NCI-H774 (cell line): ENCODE data around the gene WBP2NL.

Source experiments
- DNase-seq: peaks from one replicate; lab custom pipeline; 2025; lab: John Stamatoyannopoulos, UW

Gene WBP2NL

GRCh38 chr22:41978732-41979131 is 19.9 kb upstream of the WBP2NL start:
- no peak for DNase-seq

GRCh38 chr22:41979423-41980250 is 19.0 kb upstream of the WBP2NL start:
- no peak for DNase-seq

DNA sequence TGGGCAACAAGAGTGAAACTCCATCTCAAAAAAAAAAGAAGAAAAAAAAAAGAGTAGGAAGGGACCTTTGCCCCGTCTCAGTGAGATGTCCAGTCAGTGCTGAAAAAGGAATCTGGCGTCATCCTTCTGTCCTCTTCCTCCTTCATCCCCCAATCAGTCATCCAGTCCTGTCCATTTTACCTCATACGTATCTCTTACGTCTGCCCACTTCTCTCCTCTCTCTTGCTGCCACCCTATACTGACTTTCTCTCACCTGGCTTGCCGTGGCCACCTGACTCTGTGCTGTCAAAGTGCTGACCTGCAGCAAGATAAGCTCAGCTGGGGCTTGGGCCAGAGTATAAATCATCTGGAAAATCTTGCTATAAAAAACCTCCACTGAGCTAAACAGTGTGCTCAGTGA is 15.7 kb upstream of the WBP2NL start:
- no peak for DNase-seq

DNA sequence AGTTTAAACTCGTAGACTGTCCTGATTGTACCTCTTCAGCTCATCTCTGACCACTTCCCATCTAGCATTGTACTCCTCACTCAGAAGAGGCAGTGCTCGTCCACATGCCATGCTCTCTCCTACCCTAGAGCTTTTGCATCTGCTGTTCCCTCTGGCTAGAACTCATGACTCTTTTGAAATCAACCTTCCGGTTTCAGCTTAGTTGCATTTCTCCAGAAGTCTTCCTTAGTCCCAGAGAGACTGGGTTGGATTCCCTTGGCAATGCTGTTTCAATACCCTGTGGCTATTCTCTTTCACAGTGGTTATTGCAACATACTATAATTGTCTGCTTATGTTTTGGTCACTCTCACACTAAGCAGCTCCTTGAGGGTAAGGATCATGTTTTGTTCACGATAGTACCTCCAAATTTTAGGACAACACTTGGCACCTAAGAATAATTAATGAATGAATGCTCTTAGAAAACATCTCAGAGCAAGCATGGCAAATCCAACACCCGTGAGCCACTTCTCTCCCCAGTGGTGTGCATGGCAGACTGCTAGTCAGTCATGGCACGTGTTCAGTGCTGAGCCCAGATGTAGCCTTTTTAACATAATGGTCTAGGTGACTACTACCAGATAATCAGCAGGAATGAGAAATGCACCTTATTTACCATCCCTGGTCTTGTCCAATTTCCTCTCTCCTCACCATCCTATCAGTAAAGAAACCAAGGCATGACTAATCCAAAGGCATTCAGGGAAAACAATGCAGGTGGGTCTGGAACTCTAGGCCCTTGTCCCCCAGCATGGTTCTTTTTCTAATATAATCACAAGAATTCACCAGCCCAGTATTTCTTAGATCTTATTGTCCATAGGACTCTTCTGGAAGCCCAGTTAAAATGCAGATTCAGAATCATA is 14.8 kb upstream of the WBP2NL start:
- DNase-seq, result no peak

- no peak for DNase-seq
These were observed 11.3 kb upstream of the WBP2NL start for GRCh38 chr22:41987276-41987675.

DNA sequence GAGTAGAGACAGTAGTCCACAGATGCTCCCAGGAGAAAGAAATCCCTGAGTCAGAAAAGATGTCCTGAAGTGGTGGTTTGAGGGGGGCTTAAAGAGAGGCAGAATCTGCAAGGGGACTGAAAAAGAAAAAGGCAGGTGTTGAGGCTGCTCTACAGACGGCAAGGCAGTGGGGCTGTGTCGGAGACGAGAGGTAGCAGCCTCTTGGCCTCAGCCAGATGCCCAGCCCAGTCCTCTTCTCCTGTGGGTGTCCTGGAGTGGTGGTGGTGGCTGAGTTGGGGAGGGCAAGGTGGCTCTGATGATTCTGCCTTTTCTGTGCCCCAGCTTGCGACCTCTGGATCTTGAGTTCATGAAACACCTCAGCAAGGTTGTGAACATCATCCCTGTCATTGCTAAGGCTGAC is 9.3 kb upstream of the WBP2NL start:
- DNase-seq, result no peak

DNA sequence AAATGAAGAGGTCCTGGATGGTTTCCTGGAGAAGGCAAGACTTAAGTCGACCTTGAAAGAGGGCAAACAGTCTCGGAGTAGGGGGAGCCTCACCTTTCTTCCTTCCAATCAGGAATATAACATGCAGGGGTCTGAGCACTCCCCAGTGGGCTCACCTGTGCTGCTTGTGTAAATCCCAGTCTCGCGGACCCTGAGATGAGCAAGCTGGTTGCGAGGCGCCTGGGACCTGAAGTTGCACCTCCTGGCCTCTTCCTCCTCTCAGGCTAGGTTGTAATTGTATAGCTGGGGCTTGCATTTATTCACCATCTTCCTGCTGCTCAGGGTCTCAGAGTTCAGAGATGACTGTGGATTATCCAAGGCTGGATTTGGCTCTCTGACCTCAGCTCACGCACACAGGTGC is 7.5 kb upstream of the WBP2NL start:
- DNase-seq, result no peak

GRCh38 chr22:41992496-41992895 is 6.1 kb upstream of the WBP2NL start:
- DNase-seq, result no peak

- DNase-seq, result no peak
These were observed 3.4 kb upstream of the WBP2NL start for GRCh38 chr22:41995211-41995610.

GRCh38 chr22:41996826-41997225 is 1.8 kb upstream of the WBP2NL start:
- no peak for DNase-seq

DNA sequence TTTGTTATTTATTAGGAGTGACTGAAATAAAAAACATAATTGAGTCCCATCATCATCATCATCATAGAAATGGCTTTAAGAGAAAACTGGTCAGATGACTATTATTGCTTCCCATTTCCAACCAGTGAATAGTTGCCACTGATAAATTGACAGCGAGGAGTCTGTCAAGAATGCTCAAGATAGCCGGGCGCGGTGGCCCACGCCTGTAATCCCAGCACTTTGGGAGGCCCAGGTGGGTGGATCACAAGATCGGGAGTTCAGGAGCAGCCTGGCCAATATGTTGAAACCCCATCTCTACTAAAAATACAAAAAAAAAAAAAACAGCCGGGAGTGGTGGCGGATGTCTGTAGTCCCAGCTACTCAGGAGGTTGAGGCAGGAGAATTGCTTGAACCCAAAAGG is 1.9 kb downstream of the WBP2NL start:
- no peak for DNase-seq

- no peak for DNase-seq
These were observed 2.5 kb downstream of the WBP2NL start for GRCh38 chr22:42001121-42001520.

GRCh38 chr22:42001706-42002105 is 3.1 kb downstream of the WBP2NL start:
- DNase-seq, result no peak

- no peak for DNase-seq
These were observed 9.3 kb downstream of the WBP2NL start for GRCh38 chr22:42007922-42008321.

GRCh38 chr22:42010778-42011177 is 12.2 kb downstream of the WBP2NL start:
- DNase-seq, result no peak

DNA sequence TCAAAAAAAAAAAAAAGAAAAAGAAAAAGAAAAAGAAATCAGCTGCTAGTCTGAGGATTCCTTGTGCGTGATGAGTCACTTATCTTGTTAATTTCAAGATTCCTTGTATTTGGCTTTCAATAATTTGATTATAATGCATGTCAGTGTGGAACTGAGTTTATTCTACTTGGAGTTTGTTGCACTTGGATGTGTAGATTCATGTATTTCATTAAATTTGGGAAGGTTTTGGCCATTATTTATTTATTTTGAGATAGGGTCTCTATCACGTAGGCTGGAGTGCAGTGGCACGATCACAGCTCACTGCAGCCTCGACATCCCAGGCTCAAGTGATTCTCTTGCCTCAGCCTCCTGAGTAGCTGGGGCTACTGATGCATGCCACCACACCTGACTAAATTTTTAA is 14.8 kb downstream of the WBP2NL start:
- DNase-seq, result no peak

DNA sequence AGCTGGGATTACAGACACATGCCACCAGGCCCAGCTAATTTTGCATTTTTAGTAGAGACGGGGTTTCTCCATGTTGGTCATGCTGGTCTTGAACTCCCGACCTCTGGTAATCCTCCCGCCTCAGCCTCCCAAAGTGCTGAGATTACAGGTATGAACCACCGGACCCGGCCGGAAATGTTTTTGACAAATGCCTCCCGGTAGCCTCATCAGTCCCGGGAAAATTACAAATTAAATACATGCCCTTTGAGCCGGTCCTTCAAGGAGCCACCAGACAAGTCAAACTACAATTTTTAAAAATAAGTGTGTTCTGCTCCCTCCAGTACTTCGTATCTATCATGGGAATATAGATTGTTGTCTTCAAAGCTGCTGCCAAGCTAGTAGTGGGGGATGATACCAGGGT is 17.5 kb downstream of the WBP2NL start:
- no peak for DNase-seq

DNA sequence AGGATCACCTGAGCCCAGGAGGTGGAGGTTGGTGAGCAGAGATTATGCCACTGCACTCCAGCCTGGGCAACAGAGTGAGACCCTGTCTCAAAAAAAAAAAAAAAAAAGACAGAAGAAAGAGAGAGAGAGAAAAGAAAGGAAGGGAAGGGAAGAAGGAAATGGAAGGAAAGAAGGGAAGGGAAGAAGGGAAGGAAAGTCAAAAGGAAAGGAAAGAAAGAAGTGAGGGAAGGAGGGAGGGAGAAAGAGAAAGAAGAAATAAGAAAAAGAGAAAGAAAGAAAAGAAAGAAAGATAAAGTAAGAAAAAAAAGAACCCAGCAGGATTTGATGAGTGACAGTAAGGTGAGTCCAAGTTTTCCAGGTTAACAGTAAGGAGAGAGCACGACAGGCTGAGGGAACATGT is 19.6 kb downstream of the WBP2NL start:
- DNase-seq, result no peak

DNA sequence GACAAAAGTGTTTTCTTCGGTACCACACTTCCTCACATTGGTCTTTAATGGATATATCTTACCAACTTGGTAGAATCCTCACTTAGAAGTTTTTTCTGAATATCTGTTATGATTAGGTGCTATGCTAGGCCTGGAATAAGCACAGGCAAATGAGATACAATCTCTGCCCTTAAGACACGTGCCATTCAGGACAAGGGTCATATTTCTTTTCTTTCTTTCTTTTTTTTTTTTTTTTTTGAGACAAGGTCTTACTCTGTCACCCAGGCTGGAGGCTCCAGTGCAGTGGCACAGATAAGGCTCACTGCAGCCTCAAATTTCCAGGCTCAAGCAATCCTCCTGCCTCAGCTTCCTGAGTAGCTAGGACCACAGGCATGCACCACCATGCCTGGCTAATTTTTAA is 23.0 kb downstream of the WBP2NL start:
- no peak for DNase-seq

DNA sequence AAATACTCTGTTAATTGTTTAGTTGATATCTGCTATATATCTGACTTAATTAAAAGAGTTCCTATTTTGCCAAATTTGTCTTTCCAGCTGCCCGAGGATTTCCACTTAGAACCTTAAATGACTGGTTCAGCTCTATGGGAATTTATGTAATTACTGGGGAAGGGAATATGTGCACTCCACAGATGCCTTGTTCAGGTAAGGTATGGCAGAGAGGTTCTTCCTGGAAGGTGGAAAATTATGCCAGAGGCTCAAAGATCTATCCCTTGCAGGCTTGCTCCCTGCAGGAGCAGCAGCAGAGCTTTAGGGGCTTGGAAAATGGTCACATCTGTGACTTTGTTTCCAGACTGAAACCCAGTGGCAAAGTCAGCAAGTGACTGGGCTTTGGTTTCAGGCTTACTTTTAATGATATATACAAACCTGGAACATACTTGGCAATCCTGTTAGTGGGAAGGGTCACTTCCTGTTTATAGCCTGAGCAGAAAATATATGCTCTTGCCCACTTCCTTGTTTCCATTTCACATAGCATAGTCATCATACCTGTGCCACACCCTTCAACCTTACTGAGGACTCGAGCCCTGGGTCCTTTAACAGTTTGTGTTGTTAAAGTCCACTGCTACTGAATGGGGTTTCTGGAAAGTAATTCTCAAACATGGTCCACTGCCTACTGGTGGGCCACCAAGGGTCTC is 23.7 kb downstream of the WBP2NL start:
- DNase-seq, result no peak

DNA sequence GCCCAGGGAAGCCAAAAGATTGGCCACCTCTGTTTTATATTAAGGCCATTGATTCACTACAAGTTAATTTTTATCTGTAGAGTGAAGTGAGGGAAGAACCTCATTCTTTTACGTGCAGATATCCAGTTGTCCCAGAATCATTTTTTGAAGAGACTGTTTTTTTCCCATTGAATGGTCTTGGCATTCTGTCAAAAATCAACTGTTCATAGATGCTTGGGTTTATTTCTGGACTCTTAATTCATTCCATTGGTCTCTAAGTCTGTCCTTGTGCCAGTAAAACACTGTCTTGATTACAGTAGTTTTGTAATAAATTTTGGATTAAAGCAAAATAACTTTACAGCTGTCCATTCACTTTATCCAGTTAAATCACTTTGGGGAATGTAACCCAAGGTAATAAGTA is 26.8 kb downstream of the WBP2NL start:
- DNase-seq, result no peak

- DNase-seq, result no peak
These were observed 28.1 kb downstream of the WBP2NL start for GRCh38 chr22:42026705-42027104.
